ENCODE data around the gene ERICH4. TPM values are rescaled to one million over a fixed set of nuclear protein-coding genes. Genes with fewer than 3 reads are reported as not detected.
"Not testable (repeated sequence)": the region's sequence is repeated elsewhere in the genome, so short reads cannot be mapped to it uniquely, and the experiment has no call there.

The ERICH4 gene
- total RNA-seq, 2 donors from 2014 or later, result not detected

GRCh38 chr19:41403181-41403970, 39.6 kb upstream of the ERICH4 start:
- Histone ChIP-seq H3K4me1 (ENCODE audit: control insufficient read depth in 1 of 2, low read depth in 2 of 2) (peaks cover 8 to 14% of the 10 kb centered on the region in 2 donors), H3K36me3 (no peaks in the 10 kb centered on the region), H3K9me3 (no peaks in the 10 kb centered on the region), H3K4me3 (no peak overlapping the region), H3K27ac (no peak overlapping the region), H3K27me3 (replicated peaks; ENCODE audit: insufficient read depth) (no peaks in the 10 kb centered on the region)
- ATAC-seq (ENCODE audit: insufficient number of reproducible peaks, low FRiP score, low read depth) (no peak), DNase-seq (ENCODE audit: low spot score) (no peak)
- TF ChIP-seq CTCF (IDR thresholded peaks at IDR 0.05), result no peak

GRCh38 chr19:41405776-41406175, 37.2 kb upstream of the ERICH4 start:
- Histone ChIP-seq H3K9me3 (no peaks in the 10 kb centered on the region), H3K4me1 (ENCODE audit: control insufficient read depth in 1 of 2, low read depth in 2 of 2) (peaks cover 7 to 24% of the 10 kb centered on the region in 2 donors)
- no peak for ATAC-seq (ENCODE audit: insufficient number of reproducible peaks, low FRiP score, low read depth)

GRCh38 chr19:41407271-41407670, 35.7 kb upstream of the ERICH4 start:
- Histone ChIP-seq H3K4me1 (ENCODE audit: control insufficient read depth in 1 of 2, low read depth in 2 of 2) (peaks cover 7 to 24% of the 10 kb centered on the region in 2 donors), H3K27me3 (replicated peaks; ENCODE audit: insufficient read depth) (no peaks in the 10 kb centered on the region), H3K36me3 (peaks cover 10% of the 10 kb centered on the region), H3K27ac (no peak overlapping the region), H3K4me3 (no peak overlapping the region), H3K9me3 (no peaks in the 10 kb centered on the region)
- no peak for TF ChIP-seq CTCF (IDR thresholded peaks at IDR 0.05)
- no peak for ATAC-seq (ENCODE audit: insufficient number of reproducible peaks, low FRiP score, low read depth)
- no peak for DNase-seq (ENCODE audit: low spot score)

More at GRCh38 chr19:41405776-41406175, 37.2 kb upstream of the ERICH4 start:
- Histone ChIP-seq H3K27ac (no peak overlapping the region), H3K27me3 (replicated peaks; ENCODE audit: insufficient read depth) (no peaks in the 10 kb centered on the region), H3K36me3 (peaks cover 4% of the 10 kb centered on the region), H3K4me3 (no peak overlapping the region)
- TF ChIP-seq CTCF (IDR thresholded peaks at IDR 0.05), result no peak
- DNase-seq (ENCODE audit: low spot score), result no peak

- TF ChIP-seq CTCF (IDR thresholded peaks at IDR 0.05), result no peak
- Histone ChIP-seq H3K27ac (no peak overlapping the region), H3K4me1 (ENCODE audit: control insufficient read depth in 1 of 2, low read depth in 2 of 2) (peaks cover 7 to 24% of the 10 kb centered on the region in 2 donors), H3K36me3 (peaks cover 17% of the 10 kb centered on the region), H3K27me3 (replicated peaks; ENCODE audit: insufficient read depth) (no peaks in the 10 kb centered on the region), H3K9me3 (no peaks in the 10 kb centered on the region), H3K4me3 (no peak overlapping the region)
- no peak for ATAC-seq (ENCODE audit: insufficient number of reproducible peaks, low FRiP score, low read depth)
- DNase-seq (ENCODE audit: low spot score), result no peak
These were observed 34.7 kb upstream of the ERICH4 start for GRCh38 chr19:41408256-41408655.

- Histone ChIP-seq H3K36me3 (peaks cover 23% of the 10 kb centered on the region), H3K27ac (peak overlapping the region; percentile 12 to 46), H3K4me1 (ENCODE audit: control insufficient read depth in 1 of 2, low read depth in 2 of 2) (peaks cover 7 to 24% of the 10 kb centered on the region in 2 donors)
- not testable (repeated sequence) for H3K27me3 ChIP-seq (replicated peaks; ENCODE audit: insufficient read depth); H3K4me3 ChIP-seq; DNase-seq (ENCODE audit: low spot score); H3K9me3 ChIP-seq; ATAC-seq (ENCODE audit: insufficient number of reproducible peaks, low FRiP score, low read depth)
These were observed 34.1 kb upstream of the ERICH4 start for GRCh38 chr19:41408846-41409245.
